ENCODE data around the gene MRPS10. TPM values are rescaled to one million over a fixed set of nuclear protein-coding genes. Genes with fewer than 3 reads are reported as not detected.
"Not testable (repeated sequence)": the region's sequence is repeated elsewhere in the genome, so short reads cannot be mapped to it uniquely, and the experiment has no call there.

MRPS10 gene
- total RNA-seq, 3 donors from 2014 or later = 49.7 to 54.1 (median 52.1) TPM

GRCh38 chr6:42228305-42228704, 10.6 kb upstream of the MRPS10 start:
- peaks cover 9% of the 10 kb centered on the region for H3K36me3 Mint-ChIP-seq (ENCODE audit: insufficient read depth)
- H3K4me1 Mint-ChIP-seq (ENCODE audit: low read depth) = peaks cover 15% of the 10 kb centered on the region
- no peak for DNase-seq
- no peaks in the 10 kb centered on the region for H3K9me3 Mint-ChIP-seq
- H3K4me3 Mint-ChIP-seq = no peak overlapping the region
- no peaks in the 10 kb centered on the region for H3K27me3 Mint-ChIP-seq (ENCODE audit: low read depth)
- ATAC-seq = no peak

- peaks cover 6% of the 10 kb centered on the region for H3K36me3 Mint-ChIP-seq (ENCODE audit: insufficient read depth)
- no peak overlapping the region for H3K4me3 Mint-ChIP-seq
- H3K9me3 Mint-ChIP-seq = no peaks in the 10 kb centered on the region
- peaks cover 15% of the 10 kb centered on the region for H3K4me1 Mint-ChIP-seq (ENCODE audit: low read depth)
- DNase-seq (no peak), ATAC-seq (no peak)
- H3K27me3 Mint-ChIP-seq (ENCODE audit: low read depth) = no peaks in the 10 kb centered on the region
Observed at GRCh38 chr6:42227173-42227850, 9.7 kb upstream of the MRPS10 start.

- no peaks in the 10 kb centered on the region for H3K9me3 Mint-ChIP-seq
- peaks cover 6% of the 10 kb centered on the region for H3K36me3 Mint-ChIP-seq (ENCODE audit: insufficient read depth)
- H3K4me1 Mint-ChIP-seq (ENCODE audit: low read depth) = peaks cover 15% of the 10 kb centered on the region
- ATAC-seq = no peak
- no peak overlapping the region for H3K4me3 Mint-ChIP-seq
- no peaks in the 10 kb centered on the region for H3K27me3 Mint-ChIP-seq (ENCODE audit: low read depth)
- DNase-seq = no peak
Observed at GRCh38 chr6:42226645-42227143, 9.0 kb upstream of the MRPS10 start.

- no peak overlapping the region for H3K4me3 Mint-ChIP-seq
- peaks cover 15% of the 10 kb centered on the region for H3K4me1 Mint-ChIP-seq (ENCODE audit: low read depth)
- no peak for ATAC-seq
- peaks cover 6% of the 10 kb centered on the region for H3K36me3 Mint-ChIP-seq (ENCODE audit: insufficient read depth)
- no peaks in the 10 kb centered on the region for H3K9me3 Mint-ChIP-seq
- DNase-seq = no peak
- H3K27me3 Mint-ChIP-seq (ENCODE audit: low read depth) = no peaks in the 10 kb centered on the region
Observed at GRCh38 chr6:42226161-42226611, 8.5 kb upstream of the MRPS10 start.

- Mint-ChIP-seq H3K4me3 (no peak overlapping the region), H3K9me3 (no peaks in the 10 kb centered on the region), H3K36me3 (ENCODE audit: insufficient read depth) (peaks cover 6% of the 10 kb centered on the region), H3K4me1 (ENCODE audit: low read depth) (peaks cover 15% of the 10 kb centered on the region), H3K27me3 (ENCODE audit: low read depth) (no peaks in the 10 kb centered on the region)
- DNase-seq (no peak), ATAC-seq (no peak)
Observed at GRCh38 chr6:42225419-42225818, 7.8 kb upstream of the MRPS10 start.

- DNase-seq (no peak), ATAC-seq (no peak)
- Mint-ChIP-seq H3K9me3 (no peaks in the 10 kb centered on the region), H3K4me3 (no peak overlapping the region), H3K27me3 (ENCODE audit: low read depth) (no peaks in the 10 kb centered on the region), H3K4me1 (ENCODE audit: low read depth) (peaks cover 15% of the 10 kb centered on the region), H3K36me3 (ENCODE audit: insufficient read depth) (peaks cover 3% of the 10 kb centered on the region)
Observed at GRCh38 chr6:42225029-42225339, 7.3 kb upstream of the MRPS10 start.

GRCh38 chr6:42224222-42225028, 6.8 kb upstream of the MRPS10 start:
- peak overlapping the region; percentile 47 for H3K4me3 Mint-ChIP-seq
- H3K4me1 Mint-ChIP-seq (ENCODE audit: low read depth) = peaks cover 15% of the 10 kb centered on the region
- no peaks in the 10 kb centered on the region for H3K9me3 Mint-ChIP-seq
- ATAC-seq (peak; percentile 100), DNase-seq (no peak)
- no peaks in the 10 kb centered on the region for H3K27me3 Mint-ChIP-seq (ENCODE audit: low read depth)
- peaks cover 3% of the 10 kb centered on the region for H3K36me3 Mint-ChIP-seq (ENCODE audit: insufficient read depth)

GRCh38 chr6:42222448-42222847, 4.8 kb upstream of the MRPS10 start:
- no peak overlapping the region for H3K4me3 Mint-ChIP-seq
- H3K9me3 Mint-ChIP-seq = no peaks in the 10 kb centered on the region
- peaks cover 18% of the 10 kb centered on the region for H3K4me1 Mint-ChIP-seq (ENCODE audit: low read depth)
- ATAC-seq (no peak), DNase-seq (no peak)
- H3K36me3 Mint-ChIP-seq (ENCODE audit: insufficient read depth) = peaks cover 3% of the 10 kb centered on the region
- no peaks in the 10 kb centered on the region for H3K27me3 Mint-ChIP-seq (ENCODE audit: low read depth)

GRCh38 chr6:42221546-42221945, 3.9 kb upstream of the MRPS10 start:
- Mint-ChIP-seq H3K4me3 (no peak overlapping the region), H3K4me1 (ENCODE audit: low read depth) (peaks cover 23% of the 10 kb centered on the region)

GRCh38 chr6:42220807-42221206, 3.1 kb upstream of the MRPS10 start:
- ATAC-seq (no peak), DNase-seq (no peak)
- no peaks in the 10 kb centered on the region for H3K27me3 Mint-ChIP-seq (ENCODE audit: low read depth)
- no peaks in the 10 kb centered on the region for H3K9me3 Mint-ChIP-seq
- no peak overlapping the region for H3K4me3 Mint-ChIP-seq
- H3K36me3 Mint-ChIP-seq (ENCODE audit: insufficient read depth) = peaks cover 3% of the 10 kb centered on the region
- peaks cover 27% of the 10 kb centered on the region for H3K4me1 Mint-ChIP-seq (ENCODE audit: low read depth)

More at GRCh38 chr6:42221546-42221945, 3.9 kb upstream of the MRPS10 start:
- ATAC-seq (no peak), DNase-seq (no peak)
- Mint-ChIP-seq H3K27me3 (ENCODE audit: low read depth) (no peaks in the 10 kb centered on the region), H3K36me3 (ENCODE audit: insufficient read depth) (peaks cover 3% of the 10 kb centered on the region), H3K9me3 (no peaks in the 10 kb centered on the region)

- Mint-ChIP-seq H3K36me3 (ENCODE audit: insufficient read depth) (peaks cover 14% of the 10 kb centered on the region), H3K4me3 (peak overlapping the region; percentile 97), H3K9me3 (no peaks in the 10 kb centered on the region), H3K4me1 (ENCODE audit: low read depth) (peaks cover 22% of the 10 kb centered on the region), H3K27me3 (ENCODE audit: low read depth) (no peaks in the 10 kb centered on the region)
- no peak for ATAC-seq
- no peak for DNase-seq
Observed at GRCh38 chr6:42217157-42217518, 523 bp downstream of the MRPS10 start.

GRCh38 chr6:42216495-42216894, 1.2 kb downstream of the MRPS10 start:
- H3K4me3 Mint-ChIP-seq = peak overlapping the region; percentile 97
- peaks cover 22% of the 10 kb centered on the region for H3K4me1 Mint-ChIP-seq (ENCODE audit: low read depth)
- peaks cover 14% of the 10 kb centered on the region for H3K36me3 Mint-ChIP-seq (ENCODE audit: insufficient read depth)
- not testable (repeated sequence) for H3K9me3 Mint-ChIP-seq; ATAC-seq; H3K27me3 Mint-ChIP-seq (ENCODE audit: low read depth); DNase-seq

- no peaks in the 10 kb centered on the region for H3K27me3 Mint-ChIP-seq (ENCODE audit: low read depth)
- peaks cover 33% of the 10 kb centered on the region for H3K36me3 Mint-ChIP-seq (ENCODE audit: insufficient read depth)
- no peak for ATAC-seq
- DNase-seq = no peak
- no peak overlapping the region for H3K4me3 Mint-ChIP-seq
- H3K4me1 Mint-ChIP-seq (ENCODE audit: low read depth) = peaks cover 19% of the 10 kb centered on the region
- no peaks in the 10 kb centered on the region for H3K9me3 Mint-ChIP-seq
Observed at GRCh38 chr6:42212442-42212841, 5.2 kb downstream of the MRPS10 start.

GRCh38 chr6:42211726-42212125, 5.9 kb downstream of the MRPS10 start:
- no peak overlapping the region for H3K4me3 Mint-ChIP-seq
- H3K27me3 Mint-ChIP-seq (ENCODE audit: low read depth) = no peaks in the 10 kb centered on the region
- DNase-seq (no peak), ATAC-seq (no peak)
- no peaks in the 10 kb centered on the region for H3K9me3 Mint-ChIP-seq
- H3K4me1 Mint-ChIP-seq (ENCODE audit: low read depth) = peaks cover 15% of the 10 kb centered on the region
- peaks cover 32% of the 10 kb centered on the region for H3K36me3 Mint-ChIP-seq (ENCODE audit: insufficient read depth)

GRCh38 chr6:42210551-42210950, 7.1 kb downstream of the MRPS10 start:
- ATAC-seq (no peak), DNase-seq (no peak)
- Mint-ChIP-seq H3K27me3 (ENCODE audit: low read depth) (no peaks in the 10 kb centered on the region), H3K4me1 (ENCODE audit: low read depth) (peaks cover 7% of the 10 kb centered on the region), H3K4me3 (no peak overlapping the region), H3K9me3 (no peaks in the 10 kb centered on the region), H3K36me3 (ENCODE audit: insufficient read depth) (peaks cover 34% of the 10 kb centered on the region)

Measured in activated T-cell treated with anti-CD3 and anti-CD28 coated beads, Interleukin-2, amount 50 U/mL, for 4 hours (primary cell).